NK-92 treated with Interleukin-12 subunit alpha and Interleukin-12 subunit beta, amount 100 ng/mL, for 24 hours (cell line): ENCODE measurements around the gene RCN1.

ENCODE experiments used
- DNase-seq: peaks from one replicate; lab custom pipeline; 2025; lab: John Stamatoyannopoulos, UW

Gene RCN1

GRCh38 chr11:32153747-32154146 lies 62.9 kb downstream of the RCN1 start:
- DNase-seq, result no peak

DNA sequence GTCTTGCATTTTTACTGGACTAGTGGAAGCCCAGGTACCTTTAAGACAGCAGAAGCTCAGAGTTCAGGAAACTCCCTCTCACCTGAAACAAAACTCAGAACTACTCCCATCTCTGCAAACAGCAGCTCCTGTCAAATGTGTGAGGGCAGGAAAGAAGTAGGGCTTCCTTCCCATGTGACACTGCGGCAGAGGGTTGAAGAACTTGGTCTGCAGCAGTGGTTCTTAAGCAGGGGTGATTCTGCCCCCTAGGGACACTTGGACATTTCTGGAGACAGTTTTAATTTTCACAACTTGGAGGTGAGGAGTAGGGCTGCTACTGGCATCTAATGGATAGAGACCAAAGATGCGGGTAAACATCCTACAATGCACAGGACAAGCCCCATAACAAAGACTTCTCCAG lies 63.4 kb downstream of the RCN1 start:
- no peak for DNase-seq
